ENCODE data around the gene ARSA. TPM values are rescaled to one million over a fixed set of nuclear protein-coding genes. Genes with fewer than 3 reads are reported as not detected.

Gene ARSA
- total RNA-seq, 4 donors from 2014 or later = 19.9 to 56.1 (median 32.4) TPM

GRCh38 chr22:50585781-50586180 is 42.2 kb downstream of the ARSA start:
- TF ChIP-seq, protein P1, sequence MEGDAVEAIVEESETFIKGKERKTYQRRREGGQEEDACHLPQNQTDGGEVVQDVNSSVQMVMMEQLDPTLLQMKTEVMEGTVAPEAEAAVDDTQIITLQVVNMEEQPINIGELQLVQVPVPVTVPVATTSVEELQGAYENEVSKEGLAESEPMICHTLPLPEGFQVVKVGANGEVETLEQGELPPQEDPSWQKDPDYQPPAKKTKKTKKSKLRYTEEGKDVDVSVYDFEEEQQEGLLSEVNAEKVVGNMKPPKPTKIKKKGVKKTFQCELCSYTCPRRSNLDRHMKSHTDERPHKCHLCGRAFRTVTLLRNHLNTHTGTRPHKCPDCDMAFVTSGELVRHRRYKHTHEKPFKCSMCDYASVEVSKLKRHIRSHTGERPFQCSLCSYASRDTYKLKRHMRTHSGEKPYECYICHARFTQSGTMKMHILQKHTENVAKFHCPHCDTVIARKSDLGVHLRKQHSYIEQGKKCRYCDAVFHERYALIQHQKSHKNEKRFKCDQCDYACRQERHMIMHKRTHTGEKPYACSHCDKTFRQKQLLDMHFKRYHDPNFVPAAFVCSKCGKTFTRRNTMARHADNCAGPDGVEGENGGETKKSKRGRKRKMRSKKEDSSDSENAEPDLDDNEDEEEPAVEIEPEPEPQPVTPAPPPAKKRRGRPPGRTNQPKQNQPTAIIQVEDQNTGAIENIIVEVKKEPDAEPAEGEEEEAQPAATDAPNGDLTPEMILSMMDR (IDR thresholded peaks at IDR 0.05; ENCODE audit: low read depth) = no peak

DNA sequence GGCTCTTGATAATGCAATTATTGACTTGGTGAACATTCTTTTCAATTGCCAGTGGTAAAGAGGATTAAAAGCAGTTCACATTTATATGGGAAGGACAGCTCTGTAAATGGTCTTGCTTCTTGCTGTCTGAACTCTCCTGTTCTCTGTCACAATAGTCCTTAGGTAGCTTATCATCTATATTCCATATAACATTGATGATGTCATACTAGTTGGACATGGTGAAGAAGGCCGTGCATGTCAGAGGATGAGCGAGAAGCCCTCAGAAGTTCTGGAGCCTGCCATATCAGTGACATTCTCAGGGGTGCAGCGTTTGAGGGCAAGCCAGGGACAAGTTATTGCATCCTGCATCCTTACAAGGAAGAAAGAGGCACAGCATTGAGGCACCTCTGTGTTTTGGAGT is 42.7 kb downstream of the ARSA start:
- TF ChIP-seq, protein P1 (IDR thresholded peaks at IDR 0.05; ENCODE audit: low read depth) = no peak

DNA sequence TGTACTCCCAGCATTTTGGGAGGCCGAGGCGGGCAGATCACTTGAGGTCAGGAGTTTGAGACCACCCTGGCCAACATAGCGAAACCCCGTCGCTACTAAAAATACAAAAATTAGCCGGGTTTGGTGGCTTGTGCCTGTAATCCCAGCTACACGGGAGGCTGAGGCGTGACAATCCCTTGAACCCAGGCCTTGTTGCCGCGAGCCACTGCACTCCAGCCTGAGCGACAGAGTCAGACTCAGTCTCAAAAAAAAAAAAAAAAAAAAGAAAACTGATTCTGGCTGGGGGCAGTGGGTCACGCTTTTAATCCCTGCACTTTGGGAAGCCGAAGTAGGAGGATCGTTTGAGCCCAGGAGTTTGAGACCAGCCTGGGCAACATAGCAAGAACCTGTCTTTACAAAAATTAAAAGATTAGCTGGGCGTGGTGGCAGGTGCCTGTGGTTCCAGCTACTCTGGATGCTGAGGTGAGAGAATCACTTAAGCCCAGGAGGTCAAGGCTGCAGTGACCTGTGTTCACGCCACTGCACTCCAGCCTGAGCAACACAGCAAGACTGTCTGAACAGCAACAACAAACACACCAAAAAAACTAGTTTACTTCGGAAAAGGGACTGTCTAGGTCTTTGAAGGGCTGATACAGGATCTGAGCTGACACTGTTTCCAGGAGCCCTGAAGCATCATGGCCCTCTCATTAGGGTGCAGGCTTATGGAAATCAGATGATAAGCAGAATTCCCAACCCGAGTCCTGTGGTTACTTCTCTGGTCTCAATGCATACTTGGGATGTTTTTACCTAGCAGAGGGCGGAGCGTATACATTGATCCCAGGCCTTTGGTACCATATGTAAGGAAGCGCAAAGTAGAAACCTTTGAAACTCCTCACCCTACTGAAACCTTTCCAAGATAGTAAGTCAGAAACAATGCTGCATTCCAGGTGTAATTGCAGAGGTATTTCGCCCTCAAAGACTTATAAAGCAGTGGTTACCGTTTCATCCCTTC is 43.6 kb downstream of the ARSA start:
- TF ChIP-seq, protein P1 (IDR thresholded peaks at IDR 0.05; ENCODE audit: low read depth) = no peak

GRCh38 chr22:50583294-50583861 is 44.6 kb downstream of the ARSA start:
- TF ChIP-seq, protein P1 (IDR thresholded peaks at IDR 0.05; ENCODE audit: low read depth) = no peak

DNA sequence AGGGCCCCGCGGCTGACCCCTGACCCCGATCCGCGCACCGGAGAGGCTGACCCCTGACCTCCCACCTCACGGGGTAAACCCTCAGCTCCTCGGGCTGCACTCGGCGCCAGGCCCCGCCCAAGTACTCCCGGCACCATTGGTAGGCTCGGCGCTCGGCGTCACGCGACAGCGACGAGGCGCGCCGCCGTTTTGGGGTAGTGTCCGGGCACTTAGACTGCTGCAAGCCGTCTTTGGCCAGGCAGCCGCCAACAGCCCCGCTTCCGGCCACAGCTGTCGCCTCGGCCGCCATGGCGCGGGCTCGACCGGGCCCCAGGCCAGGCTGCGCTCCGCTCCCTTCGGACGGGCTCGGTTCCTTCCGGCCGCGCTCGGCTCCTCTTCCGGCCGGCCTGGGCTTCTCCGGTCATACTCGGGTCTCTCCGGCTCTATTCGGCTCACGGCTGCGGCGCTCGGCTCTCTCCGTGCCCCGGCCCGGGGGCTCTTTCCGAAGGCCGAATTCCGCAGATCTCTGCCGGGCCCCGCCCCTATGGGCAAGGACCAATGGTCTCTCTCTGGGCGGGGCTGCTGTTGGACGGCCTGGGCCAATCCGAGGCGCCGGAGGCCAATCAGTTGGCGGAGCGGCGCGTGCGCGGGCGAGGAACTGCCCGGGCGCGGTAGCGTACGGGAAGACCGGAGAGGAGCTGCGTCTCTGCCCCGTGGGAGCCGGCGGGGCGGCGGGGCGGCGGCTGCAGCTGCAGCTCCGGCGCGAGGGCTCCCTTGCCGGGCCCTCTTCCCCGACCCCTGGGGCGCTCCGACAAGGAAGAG is 45.3 kb downstream of the ARSA start, which contains the start of gene CHKB:
TSS of gene CHKB (minus strand) at position 357 of the 801 bp plus-strand sequence. CDS start at position 289, 68 bp downstream.
- TF ChIP-seq, protein P1 (IDR thresholded peaks at IDR 0.05; ENCODE audit: low read depth) = no peak

DNA sequence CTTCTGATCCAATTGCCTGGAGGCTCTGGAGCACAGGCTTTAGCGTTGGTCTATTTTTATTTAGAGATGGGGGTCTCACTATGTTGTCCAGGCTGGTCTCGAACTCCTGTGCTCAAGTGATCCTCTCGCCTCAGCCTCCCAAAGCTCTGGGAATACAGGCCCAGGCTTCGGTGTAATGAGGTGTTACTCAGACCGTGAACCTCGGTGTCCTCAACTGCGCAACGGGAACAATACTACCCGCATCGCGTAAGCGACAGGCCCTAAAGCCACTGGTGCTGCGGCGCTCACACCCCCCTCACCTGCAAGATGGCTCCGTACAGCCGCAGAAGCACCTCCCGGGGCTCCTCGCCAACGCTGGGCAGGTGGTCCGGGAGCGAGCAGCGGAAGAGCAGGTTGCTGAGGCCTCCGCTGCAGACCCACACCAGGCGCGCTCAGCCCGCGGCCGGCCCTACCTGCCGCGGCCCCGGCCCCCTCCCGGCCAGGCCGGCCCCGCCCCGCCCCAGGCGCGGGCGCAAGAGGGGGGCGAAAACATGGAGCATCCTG is 45.9 kb downstream of the ARSA start:
- TF ChIP-seq, protein P1 (IDR thresholded peaks at IDR 0.05; ENCODE audit: low read depth) = no peak

All from subcutaneous adipose tissue (tissue), 4 donors.